Forelimb muscle (tissue), 1 donor: ENCODE measurements around the gene RASEF. TPM values are rescaled to one million over a fixed set of nuclear protein-coding genes. Genes with fewer than 3 reads are reported as not detected.

ENCODE experiments used
- DNase-seq: peaks from one replicate; pipeline ENCODE4 v3.0.0-alpha.2; 2013; ENCODE audit warnings: low read depth
- polyA plus RNA-seq: library from polyadenylated mRNA; unstranded; fragments of 120-200 nt; gene quantifications from one replicate; pipeline ENCODE4 v1.2.1, GENCODE V29; 2013; ENCODE audit not compliant: insufficient read length

The RASEF gene
- polyA plus RNA-seq, 1 donor: 0.43 TPM

DNA sequence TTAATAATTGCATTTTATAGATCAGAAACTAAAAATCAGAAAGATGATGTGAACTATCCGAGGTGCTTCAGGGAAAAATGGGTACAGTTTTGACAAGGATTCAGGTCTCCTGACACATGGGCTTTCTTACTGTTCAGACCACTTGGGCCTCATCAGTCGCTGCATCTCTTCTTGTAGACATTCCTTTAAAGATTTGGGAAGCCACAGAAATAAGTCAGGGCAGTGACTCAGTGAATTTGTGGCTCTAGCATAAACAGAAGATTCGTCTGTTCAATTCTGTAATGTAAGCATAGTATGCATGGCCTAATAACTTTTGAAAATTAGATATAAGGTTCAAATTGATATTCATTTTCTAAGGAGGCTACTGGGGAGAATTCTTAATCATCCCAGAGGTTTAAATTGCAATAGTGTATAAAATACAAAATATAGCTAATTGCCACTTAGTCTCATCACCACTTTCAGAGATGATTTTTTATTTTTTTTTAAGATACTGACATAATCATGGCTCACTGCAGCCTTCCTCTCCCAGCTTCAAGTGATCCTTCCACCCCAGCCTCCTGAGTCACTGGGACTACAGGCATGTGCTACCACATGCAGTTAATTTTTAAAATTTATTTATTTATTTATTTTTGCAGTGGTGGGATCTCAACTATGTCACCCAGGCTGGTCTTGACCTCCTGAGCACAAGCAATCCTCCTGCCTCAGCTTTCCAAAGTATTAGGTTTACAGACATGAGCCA is 48.9 kb downstream of the RASEF start:
- DNase-seq: no peak

DNA sequence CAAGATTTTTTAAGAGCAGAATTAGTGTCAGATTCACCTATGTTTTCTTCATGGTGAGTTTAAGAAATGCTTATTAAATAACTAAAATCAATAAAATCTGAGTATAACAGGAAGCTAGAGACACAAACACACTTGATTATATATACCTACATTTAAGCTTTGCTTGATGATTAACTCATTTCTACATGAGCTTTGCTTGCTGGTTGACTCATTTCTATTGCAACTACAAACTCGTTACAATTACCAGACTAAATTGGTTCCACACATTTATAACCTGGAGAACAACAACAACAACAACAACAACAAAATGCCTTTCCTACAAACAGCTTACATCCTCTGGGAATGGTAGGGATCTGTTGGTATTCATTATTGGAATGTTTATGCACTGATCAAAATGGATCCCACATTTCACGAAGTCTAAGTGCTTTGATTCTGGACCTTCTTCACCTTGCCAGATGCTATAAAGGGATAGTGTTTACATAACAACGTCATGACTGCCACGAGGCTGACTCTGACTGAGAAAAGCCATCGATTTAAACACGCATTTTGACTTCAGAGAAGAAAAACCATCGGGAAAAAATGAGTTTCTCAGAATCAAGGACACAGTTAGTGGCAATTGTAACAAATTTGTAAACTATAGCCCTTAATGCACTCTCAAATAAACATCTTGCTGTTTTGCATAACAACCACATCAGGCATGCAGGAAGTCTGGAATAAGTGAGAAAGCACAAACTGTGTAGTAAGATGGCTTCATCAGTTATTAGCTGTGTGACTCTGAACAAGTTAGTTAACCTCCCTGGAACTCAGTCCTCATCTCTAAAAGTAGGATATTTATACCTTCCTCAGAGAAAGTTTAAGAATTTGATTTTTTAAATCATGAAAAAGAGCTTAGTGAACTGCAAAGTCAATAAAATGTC is 49.8 kb downstream of the RASEF start:
- no peak for DNase-seq

DNA sequence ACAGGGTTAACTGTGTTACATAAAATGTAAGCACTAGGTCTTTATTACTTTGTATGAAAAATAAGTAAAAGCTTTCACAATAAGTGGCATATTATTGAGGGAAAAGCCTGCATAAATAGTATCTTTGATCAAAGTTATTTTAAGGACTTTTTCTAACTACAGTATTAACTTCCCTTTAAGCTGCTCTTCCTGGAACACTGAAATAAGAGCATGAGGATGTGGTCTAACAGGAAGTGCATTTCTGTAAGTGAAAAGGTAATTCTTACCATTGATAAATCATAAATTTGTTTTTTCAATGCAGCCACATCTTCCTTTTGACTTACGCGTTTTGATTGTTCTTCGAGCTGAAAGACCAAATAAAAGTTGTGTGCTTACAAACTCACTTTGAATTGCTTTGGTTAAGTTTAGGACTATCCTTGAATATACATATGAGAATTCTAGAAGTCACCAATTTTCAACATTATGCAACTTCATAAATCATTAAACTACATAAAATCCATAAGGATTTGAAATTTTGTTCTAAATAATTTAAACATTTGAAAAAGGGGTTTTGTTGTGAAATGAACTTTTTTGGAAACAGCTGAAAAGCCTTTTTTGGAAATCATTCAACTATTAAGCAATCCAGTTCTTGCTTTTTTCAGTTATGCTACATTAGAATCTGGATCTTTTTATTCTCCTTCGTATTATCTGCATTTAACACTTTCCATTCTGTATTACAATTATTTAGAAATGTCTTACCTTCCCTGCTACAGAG is 50.6 kb downstream of the RASEF start:
- DNase-seq: no peak

DNA sequence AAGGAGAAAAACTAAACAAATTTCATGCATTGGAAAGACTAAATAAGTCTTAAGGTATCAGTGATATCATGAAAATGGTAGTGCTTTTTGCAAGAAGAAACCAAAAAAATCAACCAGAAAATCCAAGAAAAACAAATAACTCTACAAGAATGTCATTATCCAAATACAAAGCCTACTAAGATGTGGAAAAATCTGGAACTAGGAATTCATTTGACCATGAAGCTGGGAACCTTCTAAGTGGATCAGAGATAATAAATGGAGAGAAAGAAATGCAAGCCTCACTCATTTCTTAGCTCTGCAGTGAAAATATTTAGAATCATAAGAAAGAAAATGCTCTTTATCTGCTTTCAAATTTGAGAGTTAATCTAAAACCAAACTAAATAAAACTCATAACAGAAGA is 51.3 kb downstream of the RASEF start:
- no peak for DNase-seq

DNA sequence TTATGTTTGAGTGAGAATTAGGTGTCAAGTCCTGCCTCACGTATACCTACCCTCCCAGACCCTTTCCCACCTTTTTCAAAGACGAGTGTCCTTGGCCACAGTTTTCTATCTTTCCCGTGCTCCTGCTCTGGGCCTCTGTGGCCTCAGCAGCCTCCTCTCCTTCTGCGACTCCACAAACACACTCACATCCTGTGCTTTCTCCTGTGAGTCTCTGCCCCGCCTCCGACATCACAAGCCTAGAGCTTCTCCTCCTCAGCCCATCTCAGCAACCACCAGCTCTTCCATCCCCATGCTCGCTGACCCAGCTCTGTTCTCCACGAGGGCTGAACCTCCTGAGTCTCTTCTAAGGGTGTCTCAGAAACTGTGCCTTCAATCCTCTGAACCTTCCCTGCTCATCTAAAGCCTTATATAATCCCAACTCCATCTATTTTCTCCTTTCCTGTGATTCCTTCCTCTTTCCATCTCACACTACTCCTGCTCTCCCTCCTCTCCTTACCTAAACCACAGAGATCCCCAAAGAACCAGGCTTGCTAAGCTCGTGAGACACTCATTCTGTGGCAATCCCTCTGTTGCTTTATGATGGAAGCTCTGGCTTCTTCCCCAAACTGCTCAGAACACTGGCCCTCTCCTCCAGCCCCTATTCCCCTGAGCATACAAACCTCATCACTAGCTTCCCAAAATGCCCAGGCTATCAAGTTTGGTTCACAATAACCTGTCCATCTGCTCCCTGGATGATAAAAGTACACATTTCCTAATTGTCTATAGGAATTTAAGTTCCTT is 55.2 kb downstream of the RASEF start:
- DNase-seq: no peak

DNA sequence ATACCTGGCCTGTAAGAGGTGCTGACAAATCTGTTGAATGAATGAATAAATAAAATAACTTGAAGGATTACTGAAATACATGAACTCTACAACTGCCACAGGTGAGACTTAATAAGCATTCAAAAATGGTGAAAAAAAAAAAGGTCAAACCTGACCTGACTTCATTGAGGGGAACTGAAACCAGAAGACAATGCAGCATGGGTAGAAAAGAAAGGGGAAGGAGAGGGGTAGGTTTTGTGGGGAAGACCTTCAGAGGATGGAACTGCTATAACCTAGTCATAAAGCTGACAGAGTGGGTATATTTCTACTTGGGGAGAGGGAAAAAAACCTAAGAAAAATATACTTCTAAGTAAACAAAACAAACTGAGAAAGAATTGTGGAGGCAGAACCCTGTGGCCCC is 56.6 kb downstream of the RASEF start:
- no peak for DNase-seq

DNA sequence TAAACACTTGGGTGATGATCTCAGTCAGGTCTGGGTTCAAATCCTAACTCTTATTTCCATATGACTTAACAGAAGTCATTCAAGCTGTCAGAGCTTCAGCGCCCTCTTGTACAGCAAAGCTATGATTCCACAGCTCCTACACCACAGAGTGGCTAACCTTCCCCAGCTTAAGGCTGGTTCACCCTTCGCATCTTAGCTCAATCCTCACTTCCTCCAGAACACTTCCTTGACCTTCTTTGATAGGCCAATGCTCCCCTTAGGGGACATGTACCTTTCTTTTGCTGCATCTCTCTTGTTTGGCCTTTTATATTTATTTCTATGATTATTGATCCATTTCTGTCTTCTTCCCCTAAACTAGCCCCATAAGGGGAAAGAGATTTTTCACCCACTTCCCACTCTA is 57.0 kb downstream of the RASEF start:
- no peak for DNase-seq

DNA sequence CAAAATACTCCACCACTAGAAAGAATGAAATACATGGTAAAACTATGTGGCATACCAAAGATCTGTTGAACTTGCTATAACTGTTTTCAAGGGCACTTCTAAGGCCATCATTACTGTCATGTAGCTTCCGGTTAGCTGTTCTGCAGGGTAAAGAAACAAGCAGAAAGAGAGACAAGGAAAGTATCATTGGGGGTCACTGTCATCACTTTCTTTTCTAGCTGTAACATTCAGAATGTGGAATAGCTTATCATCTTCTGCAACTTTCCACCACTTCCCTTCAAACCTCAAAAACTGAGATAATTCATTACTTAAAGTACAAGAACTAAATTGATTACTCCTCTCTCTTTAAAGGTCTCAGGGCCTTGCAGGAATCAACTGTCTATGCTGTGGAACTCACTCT is 57.6 kb downstream of the RASEF start:
- no peak for DNase-seq

DNA sequence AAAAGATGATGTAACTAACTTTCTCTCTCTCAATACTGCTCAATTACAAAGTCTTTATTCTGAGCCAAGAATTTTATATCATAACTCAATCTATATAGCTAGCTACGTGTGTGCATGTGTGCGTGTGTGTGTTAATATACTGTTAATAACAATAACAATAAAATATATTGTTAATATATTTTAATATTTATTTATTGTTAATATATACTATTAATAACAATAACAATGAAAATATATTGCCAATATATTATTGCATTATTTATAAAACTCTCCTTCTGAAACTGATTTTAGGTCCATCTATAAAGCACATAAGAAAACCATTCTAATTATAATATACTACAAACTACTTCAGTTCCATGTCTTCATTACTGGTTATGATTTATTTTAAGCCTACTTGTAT is 60.6 kb downstream of the RASEF start:
- no peak for DNase-seq

DNA sequence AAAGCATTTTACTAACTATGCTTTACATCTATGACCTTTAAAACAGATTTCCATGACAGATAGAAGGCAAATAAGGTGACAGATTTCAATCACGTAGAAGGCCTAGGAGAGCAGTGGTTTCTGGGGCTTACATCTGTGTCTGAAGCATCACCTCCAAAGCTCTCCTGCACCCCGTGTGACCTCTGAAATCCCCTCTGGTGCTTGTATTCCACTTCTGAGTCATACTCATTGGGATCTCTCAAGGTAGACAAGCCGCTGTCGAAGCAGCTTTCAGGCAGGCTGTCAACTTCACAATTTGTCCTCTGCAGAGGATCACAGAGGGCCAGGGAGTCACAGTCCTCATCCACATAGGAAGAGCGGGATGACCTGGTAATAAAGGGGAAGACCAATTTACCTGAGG is 62.2 kb downstream of the RASEF start:
- no peak for DNase-seq

DNA sequence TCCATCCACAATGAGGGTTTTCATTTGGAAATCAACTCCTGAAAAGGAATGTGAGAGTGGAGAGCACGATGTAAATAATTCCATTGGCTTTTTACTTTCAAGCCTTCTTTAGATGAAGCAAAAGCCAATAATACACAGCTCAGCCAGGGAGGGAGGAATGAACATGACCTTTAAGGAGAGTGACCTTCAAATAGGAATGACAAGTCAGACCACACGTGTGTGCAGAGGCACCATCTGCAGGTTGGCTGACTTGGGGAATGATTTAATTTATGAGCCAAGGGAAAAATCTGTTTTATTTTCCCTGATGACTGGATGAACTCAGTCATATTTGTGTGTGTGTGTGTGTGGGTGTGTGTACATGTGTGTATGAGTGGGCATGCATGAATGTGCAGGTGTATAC is 64.5 kb downstream of the RASEF start:
- DNase-seq: no peak

DNA sequence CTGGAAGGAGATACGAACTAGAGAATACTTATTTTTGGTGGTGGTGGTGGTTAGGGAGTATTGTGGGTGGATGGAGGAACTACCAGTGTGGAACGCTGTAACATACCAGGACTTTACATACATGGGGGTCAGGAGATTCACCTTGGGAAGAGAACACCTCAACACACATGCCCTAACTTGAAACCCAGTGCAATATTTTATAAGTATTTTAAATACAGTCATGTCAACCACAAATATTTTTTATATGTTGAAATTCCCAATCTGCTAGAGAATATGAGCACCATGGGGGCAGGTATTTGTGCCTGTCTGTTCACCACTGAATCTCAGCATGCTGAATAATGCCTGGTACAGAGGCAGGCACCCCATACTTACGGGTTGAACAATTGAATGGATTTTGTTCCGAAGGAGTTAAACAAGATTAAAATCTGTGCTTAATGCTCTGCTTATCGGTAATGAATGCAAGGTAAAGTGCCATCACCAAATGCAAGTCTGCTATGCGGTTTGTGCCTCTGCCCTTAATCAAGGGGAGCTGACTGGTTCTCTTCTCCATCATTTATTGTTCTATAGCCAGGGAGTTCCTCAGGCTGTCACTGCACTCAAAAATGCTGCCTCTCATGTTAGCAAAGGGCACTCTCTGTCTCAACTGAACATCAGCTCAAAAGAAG is 65.3 kb downstream of the RASEF start:
- DNase-seq: no peak

DNA sequence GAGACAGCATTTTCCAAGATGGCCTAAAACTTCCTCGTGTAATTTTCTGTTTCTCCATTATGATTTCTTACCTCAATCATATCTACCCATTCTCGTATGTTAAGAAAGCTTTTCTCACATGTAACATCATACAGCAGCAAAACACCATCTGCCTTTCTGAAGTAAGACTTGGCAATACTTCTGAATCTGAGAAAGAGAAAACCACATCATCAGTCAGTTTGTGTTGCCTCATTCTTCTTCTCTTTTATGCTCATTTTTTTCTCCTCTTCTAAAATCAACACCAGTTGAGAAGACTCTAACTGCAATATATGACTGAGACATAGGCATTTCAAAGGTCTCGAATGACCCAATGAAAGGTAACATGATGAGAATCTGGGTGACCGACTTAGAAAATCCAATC is 66.0 kb downstream of the RASEF start:
- no peak for DNase-seq

DNA sequence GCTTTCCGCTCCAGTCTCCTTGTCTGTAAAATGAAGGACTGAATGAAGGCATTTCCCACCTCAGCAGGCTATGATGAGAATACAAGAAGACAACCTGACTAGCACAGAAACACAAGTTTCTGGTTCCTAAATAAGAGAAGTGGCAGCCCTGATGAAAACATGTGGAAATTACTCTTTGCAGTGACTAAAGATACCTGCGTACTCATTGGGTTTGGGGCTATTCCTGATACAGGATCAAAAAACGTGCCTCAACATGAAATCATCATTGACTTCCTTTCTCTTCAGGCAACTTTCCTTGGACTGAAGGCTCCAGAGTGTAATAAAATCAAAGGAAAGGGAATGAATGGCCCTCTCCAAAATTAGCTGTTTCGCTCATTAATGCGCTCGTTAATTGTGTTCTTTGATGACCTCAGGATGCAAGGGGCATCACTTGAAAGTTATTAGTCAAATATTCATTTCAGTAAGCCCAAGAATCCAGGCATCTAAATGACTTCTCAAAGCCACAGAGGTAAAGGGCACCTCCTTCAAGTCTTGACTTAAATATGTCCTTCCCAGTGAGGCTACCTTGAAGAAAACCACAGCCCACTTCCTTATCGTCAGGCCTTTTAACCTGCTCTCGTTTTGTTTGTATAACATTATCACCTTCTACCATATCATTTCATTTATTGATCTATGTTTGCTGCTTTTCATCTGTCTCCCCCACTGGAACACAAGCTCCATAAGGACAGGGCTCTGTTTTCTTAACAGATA is 68.9 kb downstream of the RASEF start:
- DNase-seq: no peak

DNA sequence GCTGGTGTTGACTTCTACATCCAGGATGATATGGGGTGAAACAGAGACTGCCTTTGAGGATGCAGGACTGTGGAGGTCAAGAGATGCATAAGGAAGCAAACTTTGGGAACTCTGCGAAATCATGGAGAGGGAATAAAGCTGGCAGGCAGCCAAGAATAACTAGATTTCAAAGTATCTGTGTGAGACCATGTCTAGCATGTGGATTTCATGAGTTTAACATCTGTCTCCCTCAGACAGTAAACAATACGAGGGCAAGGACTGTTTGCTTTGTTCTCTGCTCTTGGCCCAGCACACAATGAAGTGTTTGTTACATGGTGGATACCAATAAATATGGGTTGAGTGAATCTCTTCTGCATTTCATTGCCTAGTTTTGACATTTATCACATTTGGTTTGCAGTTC is 71.3 kb downstream of the RASEF start:
- no peak for DNase-seq

DNA sequence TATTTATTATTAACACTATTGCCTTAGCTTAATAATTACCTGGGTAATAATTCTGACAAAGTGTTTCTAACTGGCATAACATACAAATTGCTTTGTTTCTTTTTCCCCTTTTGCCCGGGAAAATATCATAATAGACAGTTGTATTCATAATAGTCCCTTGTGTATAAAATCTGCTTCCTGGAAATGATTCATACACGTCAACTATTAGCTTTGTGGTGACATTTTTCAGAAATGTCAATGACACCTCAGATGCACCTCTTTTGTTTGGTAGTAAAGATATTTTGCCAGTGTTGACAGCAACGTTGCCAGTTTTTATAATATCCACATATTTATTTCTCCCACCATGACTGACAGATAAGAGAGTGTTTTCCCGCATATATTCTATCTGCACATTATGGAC is 73.0 kb downstream of the RASEF start:
- DNase-seq: no peak

DNA sequence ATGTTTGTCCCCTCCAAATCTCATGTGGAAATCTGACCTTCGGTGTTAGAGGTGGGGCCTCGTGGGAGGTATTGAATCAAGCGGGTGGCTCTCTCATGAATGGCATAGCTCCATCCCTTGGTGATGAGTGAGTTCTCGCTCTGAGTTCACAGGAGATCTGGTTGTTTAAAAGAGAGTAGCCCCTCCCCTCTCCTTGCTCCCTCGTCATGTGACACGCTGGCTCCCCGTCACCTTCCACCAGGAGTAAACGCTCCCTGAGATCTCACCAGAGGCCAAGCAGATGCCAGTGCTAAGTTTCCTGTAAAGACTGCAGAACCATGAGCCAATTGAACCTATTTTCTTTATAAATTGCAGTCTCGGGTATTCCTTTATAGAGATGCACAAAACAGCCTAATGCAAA is 74.5 kb downstream of the RASEF start:
- DNase-seq: no peak

DNA sequence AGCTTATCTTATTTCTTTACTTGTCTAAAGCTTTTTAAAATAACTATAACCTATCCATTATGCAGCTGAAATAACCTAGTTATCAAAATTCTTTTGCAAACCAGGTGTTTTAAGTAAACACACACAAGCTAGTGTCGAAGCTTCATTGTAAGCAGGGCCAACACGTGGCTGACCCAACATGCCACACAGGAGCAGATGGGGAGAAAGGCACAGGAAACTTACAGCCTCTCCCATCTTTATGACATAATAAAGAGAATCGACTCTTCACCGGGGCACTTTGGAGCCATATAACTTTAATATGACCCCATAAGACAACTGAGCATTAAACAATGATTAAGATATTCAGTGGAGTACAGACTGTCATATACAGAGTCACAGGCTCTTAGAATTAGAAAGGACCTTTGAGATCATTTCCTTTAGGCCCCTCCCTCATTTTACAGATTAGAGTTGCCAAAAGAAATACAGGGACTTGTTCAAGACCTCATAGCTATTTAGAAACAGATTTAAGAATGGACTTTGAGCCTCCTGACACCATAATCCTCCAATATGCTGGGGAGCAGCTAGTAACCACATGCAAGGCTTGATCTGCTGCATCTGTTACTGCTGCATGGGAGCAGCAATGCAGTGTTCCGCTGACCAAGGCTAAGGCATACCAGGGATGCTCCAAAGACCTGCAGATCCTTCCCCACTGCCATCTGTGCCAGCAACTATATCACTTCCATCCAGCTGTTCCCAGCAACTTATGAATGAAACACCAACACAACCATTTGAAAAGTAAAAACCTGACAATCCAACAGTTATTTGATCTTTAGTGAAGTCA is 75.4 kb downstream of the RASEF start:
- DNase-seq: no peak

DNA sequence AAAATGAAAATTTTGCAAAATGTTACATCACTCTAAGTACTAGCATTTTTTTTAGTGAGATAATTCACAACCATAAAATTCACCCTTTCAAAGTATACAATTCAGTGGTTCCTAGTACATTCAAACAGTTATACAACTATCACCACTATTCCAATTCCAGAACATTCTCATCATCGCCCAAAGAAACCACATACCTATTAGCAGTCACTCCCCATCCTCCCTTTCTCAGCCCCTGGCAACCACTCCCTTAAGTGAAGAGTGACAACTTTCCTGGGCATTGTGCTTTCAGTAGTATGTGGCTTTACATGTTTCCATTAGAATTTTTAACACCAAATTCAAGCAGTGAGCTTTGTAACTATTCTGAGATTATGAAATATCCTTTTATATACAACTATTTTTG is 81.4 kb downstream of the RASEF start:
- no peak for DNase-seq

DNA sequence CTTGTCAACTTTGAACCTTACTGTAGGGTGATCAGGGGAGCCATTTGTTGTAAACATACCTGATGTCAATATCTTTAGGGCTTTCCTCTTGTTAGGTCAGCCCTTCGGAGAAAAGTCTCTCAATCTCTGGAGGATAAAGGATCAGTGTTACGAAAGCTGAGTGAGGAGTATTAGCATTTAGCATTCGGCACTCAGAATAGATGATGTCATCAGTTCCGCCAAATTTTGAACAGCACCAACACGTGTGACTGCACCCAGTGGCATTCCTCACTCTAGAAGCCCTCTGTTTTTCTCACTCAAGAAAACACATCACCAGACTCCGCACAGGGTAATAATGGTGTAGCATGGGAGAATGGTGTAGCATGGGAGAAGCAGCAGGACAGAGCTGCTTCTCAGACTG is 87.8 kb downstream of the RASEF start:
- no peak for DNase-seq
